ENCODE results near the gene FATE1. TPM values are rescaled to one million over a fixed set of nuclear protein-coding genes. Genes with fewer than 3 reads are reported as not detected.

Gene FATE1
- total RNA-seq, 3 donors from 2014 or later = not detected

DNA sequence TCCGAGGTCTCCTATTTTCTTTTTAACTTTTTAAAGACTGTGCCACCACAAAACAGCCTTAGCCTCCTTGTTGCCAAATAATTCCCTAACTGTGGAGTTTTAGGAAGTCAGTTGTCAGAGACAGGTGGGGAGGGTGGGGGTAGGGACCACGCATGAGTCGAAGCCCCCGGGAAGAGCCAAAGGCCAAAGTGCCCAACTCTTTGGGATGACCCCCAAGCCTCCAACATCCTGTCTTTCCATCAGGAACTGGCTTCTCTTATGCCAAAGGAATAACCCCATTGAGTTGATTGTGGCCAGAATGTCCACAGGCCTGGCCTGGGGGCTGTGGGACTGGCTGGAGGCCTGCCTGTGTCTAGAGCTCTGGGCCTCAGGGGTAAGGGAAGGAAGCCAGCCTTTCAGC lies 14.8 kb upstream of the FATE1 start:
- Histone ChIP-seq H3K36me3 (ENCODE audit: low read depth) (no peaks in the 10 kb centered on the region), H3K9me3 (no peaks in the 10 kb centered on the region), H3K4me1 (ENCODE audit: low read depth) (no peaks in the 10 kb centered on the region), H3K4me3 (no peak overlapping the region)
- intact Hi-C loops (cut with DNase I, micrococcal nuclease) = no loop called here
- ATAC-seq (no peak), DNase-seq (no peak)
- TF ChIP-seq, protein P1, sequence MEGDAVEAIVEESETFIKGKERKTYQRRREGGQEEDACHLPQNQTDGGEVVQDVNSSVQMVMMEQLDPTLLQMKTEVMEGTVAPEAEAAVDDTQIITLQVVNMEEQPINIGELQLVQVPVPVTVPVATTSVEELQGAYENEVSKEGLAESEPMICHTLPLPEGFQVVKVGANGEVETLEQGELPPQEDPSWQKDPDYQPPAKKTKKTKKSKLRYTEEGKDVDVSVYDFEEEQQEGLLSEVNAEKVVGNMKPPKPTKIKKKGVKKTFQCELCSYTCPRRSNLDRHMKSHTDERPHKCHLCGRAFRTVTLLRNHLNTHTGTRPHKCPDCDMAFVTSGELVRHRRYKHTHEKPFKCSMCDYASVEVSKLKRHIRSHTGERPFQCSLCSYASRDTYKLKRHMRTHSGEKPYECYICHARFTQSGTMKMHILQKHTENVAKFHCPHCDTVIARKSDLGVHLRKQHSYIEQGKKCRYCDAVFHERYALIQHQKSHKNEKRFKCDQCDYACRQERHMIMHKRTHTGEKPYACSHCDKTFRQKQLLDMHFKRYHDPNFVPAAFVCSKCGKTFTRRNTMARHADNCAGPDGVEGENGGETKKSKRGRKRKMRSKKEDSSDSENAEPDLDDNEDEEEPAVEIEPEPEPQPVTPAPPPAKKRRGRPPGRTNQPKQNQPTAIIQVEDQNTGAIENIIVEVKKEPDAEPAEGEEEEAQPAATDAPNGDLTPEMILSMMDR (IDR thresholded peaks at IDR 0.05) = no peak

- DNase-seq = no peak
- no peak for ATAC-seq
- Histone ChIP-seq H3K9me3 (no peaks in the 10 kb centered on the region), H3K4me3 (no peak overlapping the region), H3K4me1 (ENCODE audit: low read depth) (no peaks in the 10 kb centered on the region), H3K36me3 (ENCODE audit: low read depth) (no peaks in the 10 kb centered on the region)
- intact Hi-C loops (cut with DNase I, micrococcal nuclease) = no loop called here
- TF ChIP-seq, protein P1 (IDR thresholded peaks at IDR 0.05) = no peak
Measured at GRCh38 chrX:151701531-151701930, 14.3 kb upstream of the FATE1 start.

DNA sequence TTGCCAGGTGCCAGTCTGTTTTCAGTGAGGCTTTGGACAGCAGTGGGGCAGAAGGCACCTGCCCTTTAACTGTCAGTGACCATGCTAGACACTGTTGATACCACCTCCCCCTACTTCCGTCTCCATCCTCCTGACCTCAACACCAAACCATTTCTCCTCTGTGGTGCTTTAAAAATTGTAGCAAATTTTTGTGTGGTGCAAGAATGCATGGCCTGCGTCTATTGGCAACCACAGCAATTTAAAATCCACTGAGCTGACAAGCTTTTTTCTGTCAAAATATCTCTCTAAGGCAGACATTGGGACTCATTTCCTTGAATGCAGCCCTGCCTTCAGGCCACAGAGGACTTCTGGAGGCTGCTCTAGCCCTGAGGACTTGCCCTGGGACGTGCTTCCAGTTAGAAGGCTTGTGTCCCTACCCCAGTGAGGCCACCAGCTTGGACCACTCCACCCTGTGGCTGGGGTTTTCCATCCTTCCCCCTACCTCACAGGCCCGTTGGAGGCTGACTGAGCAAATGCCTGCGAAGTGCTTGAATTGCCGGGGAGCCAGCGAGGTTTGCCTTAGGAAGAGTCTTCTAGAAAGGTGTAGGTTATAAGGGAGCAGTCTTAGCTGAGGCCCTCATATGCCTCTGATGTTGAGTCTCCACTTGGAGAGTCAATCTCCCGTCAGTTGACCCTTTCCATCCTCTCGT lies 13.7 kb upstream of the FATE1 start:
- Histone ChIP-seq H3K4me3 (no peak overlapping the region), H3K36me3 (ENCODE audit: low read depth) (no peaks in the 10 kb centered on the region), H3K9me3 (no peaks in the 10 kb centered on the region), H3K4me1 (ENCODE audit: low read depth) (no peaks in the 10 kb centered on the region)
- TF ChIP-seq, protein P1 (IDR thresholded peaks at IDR 0.05) = no peak
- no peak for ATAC-seq
- intact Hi-C loops (cut with DNase I, micrococcal nuclease) = no loop called here
- no peak for DNase-seq

DNA sequence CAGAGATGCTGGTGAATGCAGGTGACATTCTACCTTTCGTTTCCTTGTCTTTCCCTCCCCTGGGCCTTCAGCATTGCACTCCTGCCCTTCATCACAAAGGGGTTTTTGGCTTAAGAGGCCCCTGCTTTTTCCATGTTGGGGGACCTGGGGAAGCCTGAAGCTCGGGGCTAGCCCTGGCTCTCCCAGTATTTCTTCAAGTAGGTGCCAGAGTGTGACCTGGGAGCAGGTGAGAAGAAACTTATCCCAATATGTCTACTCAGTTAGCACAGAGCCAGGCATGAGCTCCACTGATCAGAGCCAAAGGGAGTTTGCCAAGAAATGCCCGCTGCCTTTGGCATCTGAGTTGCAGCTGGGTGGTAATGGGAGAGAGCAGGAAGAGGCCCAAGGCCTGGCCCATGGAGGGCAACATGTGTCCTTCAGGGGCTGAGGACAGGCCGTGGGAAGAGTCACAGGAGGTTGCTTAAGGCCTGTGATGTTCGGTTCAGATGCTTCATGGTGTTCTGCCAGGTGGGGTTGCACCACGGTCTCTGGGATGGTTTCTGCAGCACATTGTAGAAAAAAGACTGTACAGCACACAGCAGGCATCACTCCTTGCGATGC lies 13.0 kb upstream of the FATE1 start:
- intact Hi-C loops (cut with DNase I, micrococcal nuclease) = no loop called here
- TF ChIP-seq, protein P1 (IDR thresholded peaks at IDR 0.05) = no peak
- Histone ChIP-seq H3K4me1 (ENCODE audit: low read depth) (no peaks in the 10 kb centered on the region), H3K36me3 (ENCODE audit: low read depth) (no peaks in the 10 kb centered on the region), H3K4me3 (no peak overlapping the region), H3K9me3 (no peaks in the 10 kb centered on the region)
- no peak for ATAC-seq
- no peak for DNase-seq

- intact Hi-C loops (cut with DNase I, micrococcal nuclease) = no loop called here
- DNase-seq (no peak), ATAC-seq (no peak)
- TF ChIP-seq, protein P1 (IDR thresholded peaks at IDR 0.05) = no peak
- H3K4me1 ChIP-seq (ENCODE audit: low read depth) = no peaks in the 10 kb centered on the region
- no peak overlapping the region for H3K4me3 ChIP-seq
- H3K9me3 ChIP-seq = no peaks in the 10 kb centered on the region
- no peaks in the 10 kb centered on the region for H3K36me3 ChIP-seq (ENCODE audit: low read depth)
Measured at GRCh38 chrX:151703487-151703886, 12.3 kb upstream of the FATE1 start.
